RWPE2 (cell line): ENCODE results near the gene SLC5A4.

ENCODE experiments used
- ATAC-seq: fragments of 200-7000 bp; cut with Tn5 transposase; 3 replicates; pipeline ENCODE4 v1.9.1; 2021; ENCODE audit warnings: low read depth
- DNase-seq: peaks from one replicate; pipeline ENCODE4 v3.0.0-alpha.2; 2020; ENCODE audit warnings: low spot score
- H3K27ac ChIP-seq: fragments of 450-650 bp; 2 replicates; pipeline ENCODE4 v1.5.1; 2017; ENCODE audit warnings: mild to moderate bottlenecking; ENCODE audit not compliant: poor library complexity, severe bottlenecking
- H3K27me3 ChIP-seq: fragments of 250-450 bp; sonication (Bioruptor Pico); 2 replicates; pipeline ENCODE4 v1.5.1; 2021; ENCODE audit warnings: mild to moderate bottlenecking, moderate library complexity; ENCODE audit not compliant: insufficient read depth, poor library complexity, severe bottlenecking
- H3K36me3 ChIP-seq: fragments of 250-450 bp; sonication (Bioruptor Pico); 2 replicates; pipeline ENCODE4 v1.5.1; 2020; ENCODE audit warnings: low read depth, mild to moderate bottlenecking, moderate library complexity
- H3K4me1 ChIP-seq: fragments of 250-450 bp; sonication (Bioruptor Pico); 2 replicates; pipeline ENCODE4 v1.5.1; 2021; ENCODE audit warnings: mild to moderate bottlenecking, moderate library complexity; ENCODE audit not compliant: insufficient read depth, poor library complexity, severe bottlenecking
- H3K4me3 ChIP-seq: fragments of 250-450 bp; sonication (Bioruptor Pico); 2 replicates; pipeline ENCODE4 v1.5.1; 2021; ENCODE audit warnings: mild to moderate bottlenecking, moderate library complexity; ENCODE audit not compliant: severe bottlenecking
- H3K9me3 ChIP-seq: fragments of 250-450 bp; sonication (Bioruptor Pico); 2 replicates; pipeline ENCODE4 v1.5.1; 2021; ENCODE audit warnings: mild to moderate bottlenecking, moderate library complexity; ENCODE audit not compliant: severe bottlenecking
- CTCF ChIP-seq: fragments of 450-650 bp; IDR thresholded peaks from one replicate; pipeline ENCODE4 v1.5.1; 2017; ENCODE audit warnings: mild to moderate bottlenecking, moderate library complexity; ENCODE audit not compliant: poor library complexity, severe bottlenecking

Gene SLC5A4

GRCh38 chr22:32246166-32246565 is 9.0 kb downstream of the SLC5A4 start:
- Histone ChIP-seq H3K27me3 (no peaks in the 10 kb centered on the region), H3K9me3 (no peaks in the 10 kb centered on the region), H3K4me1 (no peaks in the 10 kb centered on the region), H3K4me3 (no peak overlapping the region), H3K27ac (no peak overlapping the region), H3K36me3 (no peaks in the 10 kb centered on the region)
- DNase-seq: no peak
- no peak for ATAC-seq
- no peak for TF ChIP-seq CTCF

GRCh38 chr22:32245042-32245441 is 10.1 kb downstream of the SLC5A4 start:
- no peak for ATAC-seq
- no peaks in the 10 kb centered on the region for H3K27me3 ChIP-seq

GRCh38 chr22:32244547-32244946 is 10.6 kb downstream of the SLC5A4 start:
- ATAC-seq: no peak
- no peak for TF ChIP-seq CTCF
- DNase-seq: no peak
- no peaks in the 10 kb centered on the region for H3K9me3 ChIP-seq
- no peak overlapping the region for H3K27ac ChIP-seq
- no peaks in the 10 kb centered on the region for H3K4me1 ChIP-seq
- no peak overlapping the region for H3K4me3 ChIP-seq
- no peaks in the 10 kb centered on the region for H3K27me3 ChIP-seq
- H3K36me3 ChIP-seq: no peaks in the 10 kb centered on the region

More at GRCh38 chr22:32245042-32245441, 10.1 kb downstream of the SLC5A4 start:
- H3K36me3 ChIP-seq: no peaks in the 10 kb centered on the region
- no peak for TF ChIP-seq CTCF
- H3K9me3 ChIP-seq: no peaks in the 10 kb centered on the region
- no peaks in the 10 kb centered on the region for H3K4me1 ChIP-seq
- no peak for DNase-seq
- no peak overlapping the region for H3K27ac ChIP-seq
- H3K4me3 ChIP-seq: no peak overlapping the region

GRCh38 chr22:32240461-32240860 is 14.7 kb downstream of the SLC5A4 start:
- Histone ChIP-seq H3K4me1 (no peaks in the 10 kb centered on the region), H3K4me3 (no peak overlapping the region), H3K9me3 (no peaks in the 10 kb centered on the region), H3K27ac (no peak overlapping the region), H3K36me3 (peaks cover 13% of the 10 kb centered on the region), H3K27me3 (no peaks in the 10 kb centered on the region)
- ATAC-seq (no peak), DNase-seq (no peak)
- no peak for TF ChIP-seq CTCF

- DNase-seq (no peak), ATAC-seq (no peak)
- Histone ChIP-seq H3K4me3 (no peak overlapping the region), H3K4me1 (no peaks in the 10 kb centered on the region), H3K27ac (no peak overlapping the region), H3K36me3 (peaks cover 14% of the 10 kb centered on the region), H3K9me3 (no peaks in the 10 kb centered on the region), H3K27me3 (no peaks in the 10 kb centered on the region)
- TF ChIP-seq CTCF: no peak
These were observed 17.2 kb downstream of the SLC5A4 start for GRCh38 chr22:32237906-32238305.
